NCI-H2227 (cell line): ENCODE data around the gene PYROXD2.

Source experiments
- DNase-seq: peaks from one replicate; lab custom pipeline; 2025; ENCODE audit not compliant: unreplicated experiment; lab: John Stamatoyannopoulos, UW

Gene PYROXD2

GRCh38 chr10:98416606-98417388 lies 1.8 kb upstream of the PYROXD2 start:
- no peak for DNase-seq

- peak; percentile 34 for DNase-seq
Measured at GRCh38 chr10:98415731-98416119, 743 bp upstream of the PYROXD2 start.

DNA sequence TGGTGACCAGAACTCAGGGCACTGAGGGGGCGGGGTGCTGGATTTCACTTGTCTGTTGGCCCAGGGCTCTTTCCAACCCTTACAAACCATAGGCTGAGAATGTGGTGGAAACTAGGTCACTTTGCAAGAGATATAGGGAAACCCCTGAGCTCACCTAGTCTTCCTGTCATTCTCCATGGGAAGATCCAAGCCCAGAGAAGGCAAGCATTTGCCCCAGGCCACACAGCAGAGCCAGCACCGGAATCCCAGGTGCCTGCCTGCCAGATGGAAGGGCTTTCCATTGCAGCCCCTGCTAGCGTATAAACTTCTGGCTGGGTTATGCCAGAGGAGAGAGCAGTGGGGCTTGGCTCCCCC lies 427 bp downstream of the PYROXD2 start:
- no peak for DNase-seq

GRCh38 chr10:98411768-98412167 lies 3.2 kb downstream of the PYROXD2 start:
- DNase-seq = no peak

- no peak for DNase-seq
Measured at GRCh38 chr10:98411166-98411565, 3.8 kb downstream of the PYROXD2 start.

DNA sequence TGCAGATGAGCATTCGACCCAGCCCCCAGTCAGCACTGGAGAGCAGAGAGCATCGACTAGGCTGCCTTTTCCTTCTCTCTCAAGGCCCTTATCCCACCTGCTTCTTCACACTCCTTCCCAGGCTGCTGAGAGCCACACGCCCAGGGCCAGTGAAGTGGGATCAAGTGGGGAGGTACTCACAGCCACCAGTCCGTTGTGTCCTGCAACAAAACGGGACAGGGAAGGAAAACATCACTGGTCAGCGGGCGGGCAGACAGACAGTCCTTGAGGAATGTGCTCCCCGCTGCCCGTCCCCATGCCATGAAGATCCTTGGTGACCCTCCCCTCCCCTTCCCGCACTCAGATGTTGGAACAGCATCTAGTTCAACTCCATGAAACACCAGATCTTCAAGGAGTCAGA lies 4.2 kb downstream of the PYROXD2 start:
- DNase-seq = no peak

GRCh38 chr10:98410135-98410743 lies 4.7 kb downstream of the PYROXD2 start:
- no peak for DNase-seq

GRCh38 chr10:98408799-98409198 lies 6.2 kb downstream of the PYROXD2 start:
- no peak for DNase-seq

GRCh38 chr10:98407744-98408241 lies 7.2 kb downstream of the PYROXD2 start:
- DNase-seq = no peak

- DNase-seq = no peak
Measured at GRCh38 chr10:98407017-98407743, 7.8 kb downstream of the PYROXD2 start.

DNA sequence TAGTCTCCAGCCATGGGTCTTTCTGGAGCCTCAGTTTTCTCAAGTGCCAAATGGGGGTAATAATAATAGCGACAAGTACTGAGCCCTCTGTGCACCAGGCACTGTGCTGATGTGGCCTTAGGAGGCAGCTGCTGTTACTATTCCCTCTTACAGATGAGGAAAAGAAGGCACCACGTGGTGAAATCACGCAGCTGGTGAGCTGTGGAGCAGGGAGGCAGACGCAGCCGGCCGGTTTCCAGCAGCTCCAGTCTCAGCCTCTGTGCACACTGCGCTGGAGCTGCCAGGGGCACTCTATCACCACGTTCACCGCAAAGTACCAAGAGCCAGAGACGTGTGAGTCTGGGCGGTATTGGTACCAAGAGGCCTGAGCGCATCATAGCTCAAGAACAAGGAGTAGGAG lies 9.6 kb downstream of the PYROXD2 start:
- DNase-seq = no peak

- DNase-seq = no peak
Measured at GRCh38 chr10:98404571-98405359, 10.2 kb downstream of the PYROXD2 start.

DNA sequence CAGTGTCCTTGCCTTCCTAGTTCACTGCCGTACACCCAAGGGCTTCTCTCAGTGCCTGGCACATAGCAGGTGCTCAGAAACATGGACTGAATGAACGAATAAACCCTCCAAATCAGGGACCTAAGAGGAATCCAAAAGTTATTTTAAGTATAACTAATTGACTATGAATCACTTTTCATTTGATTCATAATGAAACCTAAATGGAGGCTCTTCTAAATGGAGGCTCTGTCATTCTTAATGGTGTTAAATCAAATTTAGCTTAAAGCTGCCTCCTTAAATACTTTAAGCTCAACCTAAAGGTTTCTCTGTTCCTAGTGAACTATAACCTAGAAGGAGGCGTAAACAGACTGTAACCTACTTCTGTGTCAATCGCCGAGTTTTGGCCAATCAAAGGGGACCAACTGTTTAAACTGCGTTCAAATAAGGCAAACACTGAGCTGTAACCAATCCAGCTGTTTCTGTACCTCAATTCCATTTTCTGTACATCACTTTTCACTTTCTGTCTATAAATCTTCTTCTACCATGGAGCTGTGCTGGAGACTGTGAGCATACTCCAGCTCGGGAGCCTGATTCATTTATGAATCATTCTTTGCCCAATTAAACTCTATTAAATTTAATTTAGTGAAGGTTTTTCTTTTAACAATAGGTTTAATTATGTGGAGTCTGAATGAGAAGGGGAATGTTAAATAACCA lies 11.0 kb downstream of the PYROXD2 start:
- no peak for DNase-seq

DNA sequence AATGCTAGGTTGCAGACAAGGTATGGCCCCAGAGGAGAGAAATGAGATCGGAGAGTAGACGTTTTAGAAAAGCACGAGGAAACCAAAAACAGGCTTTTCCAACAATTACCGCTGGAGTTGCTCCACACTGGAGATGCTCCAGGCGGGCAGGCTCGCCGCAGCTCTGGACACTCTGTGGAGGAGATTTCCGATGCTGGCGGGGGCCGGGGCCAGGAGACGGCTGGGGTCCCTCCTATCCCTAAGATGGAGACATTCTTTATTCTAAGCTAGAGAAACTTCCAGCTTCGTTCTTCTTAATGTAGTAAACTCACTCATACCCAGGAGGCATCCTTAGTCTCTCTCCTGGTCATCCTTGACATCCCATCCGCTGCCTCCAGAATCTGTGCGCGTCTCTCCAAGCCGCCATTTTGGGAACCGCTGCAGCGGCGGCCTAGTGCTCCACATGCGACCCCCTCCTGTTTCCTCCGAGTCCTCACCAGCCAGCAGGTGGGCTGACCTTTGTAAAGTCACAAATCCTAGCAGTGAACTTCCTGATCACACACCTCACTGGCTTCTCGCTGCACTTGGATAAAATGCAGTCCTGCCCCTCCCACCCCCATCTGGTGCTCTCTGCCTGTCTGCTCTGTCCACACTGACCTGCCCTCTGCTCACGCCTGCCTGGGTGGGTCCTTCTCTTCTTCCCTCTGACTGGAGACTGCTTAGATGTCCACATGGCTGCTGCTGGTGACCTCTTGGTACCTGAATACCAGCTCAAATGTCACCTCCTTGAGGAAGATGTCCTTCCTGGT lies 11.9 kb downstream of the PYROXD2 start:
- no peak for DNase-seq

DNA sequence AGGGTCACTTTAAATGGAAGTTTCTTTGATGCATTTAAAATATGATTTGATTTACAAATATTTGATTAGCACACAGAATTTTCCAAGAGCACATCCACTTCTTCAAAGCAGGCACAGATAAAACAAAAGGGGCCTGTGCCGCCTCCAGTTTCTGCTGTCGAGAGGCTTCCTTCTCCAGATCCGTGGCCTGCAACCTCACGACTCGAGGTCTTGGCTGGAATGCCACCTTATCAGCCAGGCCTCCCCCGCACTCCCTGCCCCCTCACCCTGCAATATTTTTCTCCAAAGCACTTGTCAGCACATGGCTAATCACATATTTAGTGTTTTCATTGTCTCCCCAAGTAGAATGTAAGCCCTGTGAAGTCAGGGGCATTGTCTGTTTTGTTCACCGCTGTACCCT lies 12.5 kb downstream of the PYROXD2 start:
- DNase-seq = no peak

GRCh38 chr10:98400482-98400881 lies 14.5 kb downstream of the PYROXD2 start:
- no peak for DNase-seq

DNA sequence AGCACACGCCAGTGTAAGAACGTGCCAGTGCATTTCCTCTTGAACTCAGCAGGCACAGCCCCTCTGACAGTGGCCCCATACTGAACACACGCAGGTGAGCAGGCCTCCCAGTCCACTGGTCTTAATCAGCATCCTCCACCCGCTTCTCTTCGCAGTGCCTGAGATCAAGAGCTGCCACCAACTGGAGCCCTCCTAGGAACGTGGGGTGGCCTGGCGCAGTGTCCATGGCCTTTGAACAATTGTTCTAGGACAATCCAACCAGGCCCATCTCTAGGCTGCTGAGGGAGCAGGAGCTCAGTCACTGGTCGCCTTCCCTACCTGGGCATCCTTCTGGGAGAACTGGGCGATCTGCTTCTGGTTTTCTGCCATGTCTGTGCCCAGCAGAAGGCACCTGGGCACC lies 15.2 kb downstream of the PYROXD2 start:
- DNase-seq = no peak

GRCh38 chr10:98397089-98397600 lies 17.8 kb downstream of the PYROXD2 start:
- DNase-seq = no peak
